SH-SY5Y (cell line): Measurements from ENCODE around the gene BABAM2.

ENCODE experiments used
- GATA2 ChIP-seq: IDR thresholded peaks from 2 replicates; pipeline ENCODE4 v1.6.1; 2011; ENCODE audit warnings: mild to moderate bottlenecking, low read depth, low read length
- GATA3 ChIP-seq: IDR thresholded peaks from 2 replicates; pipeline ENCODE4 v1.6.1; 2011; ENCODE audit warnings: low read depth, mild to moderate bottlenecking, low read length, moderate library complexity

DNA sequence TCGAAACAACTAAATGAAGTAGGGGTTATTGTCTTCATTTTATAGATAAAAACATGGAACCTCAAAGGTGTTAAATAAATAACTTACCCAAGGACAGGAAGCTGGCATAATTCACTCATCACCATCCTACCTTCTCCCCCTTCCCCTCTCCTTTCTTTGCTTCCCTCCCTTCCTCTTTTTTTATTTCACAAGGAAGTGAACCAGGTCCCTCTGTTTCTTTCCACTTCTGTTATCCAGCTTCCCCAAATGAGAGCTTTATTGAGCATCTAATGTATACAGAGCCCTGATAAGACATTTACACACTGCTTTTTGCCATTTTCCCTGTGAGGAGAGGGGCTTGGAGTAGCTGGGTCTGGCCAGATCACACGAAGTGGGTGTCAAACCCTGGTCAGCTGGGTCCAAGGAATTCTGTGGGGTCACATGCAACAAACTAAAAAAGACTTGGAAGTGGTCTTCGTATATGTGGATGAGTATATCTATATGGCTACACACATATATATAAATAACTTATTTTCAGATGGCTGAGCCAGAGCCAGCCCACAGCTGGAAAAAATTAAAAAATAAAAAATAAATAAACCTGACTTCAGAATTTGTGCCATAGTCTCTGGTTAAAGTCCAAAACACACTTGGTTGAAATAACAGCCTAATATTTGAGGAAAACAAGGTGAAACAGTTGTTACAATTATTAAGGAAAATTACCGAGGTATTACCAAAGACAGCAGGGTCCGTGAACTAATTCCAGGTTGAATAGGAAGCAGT lies 452.8 kb downstream of the BABAM2 start:
- TF ChIP-seq GATA2 (no peak), GATA3 (no peak)
